Measurements from ENCODE around the gene GABRA6.

GABRA6 gene

DNA sequence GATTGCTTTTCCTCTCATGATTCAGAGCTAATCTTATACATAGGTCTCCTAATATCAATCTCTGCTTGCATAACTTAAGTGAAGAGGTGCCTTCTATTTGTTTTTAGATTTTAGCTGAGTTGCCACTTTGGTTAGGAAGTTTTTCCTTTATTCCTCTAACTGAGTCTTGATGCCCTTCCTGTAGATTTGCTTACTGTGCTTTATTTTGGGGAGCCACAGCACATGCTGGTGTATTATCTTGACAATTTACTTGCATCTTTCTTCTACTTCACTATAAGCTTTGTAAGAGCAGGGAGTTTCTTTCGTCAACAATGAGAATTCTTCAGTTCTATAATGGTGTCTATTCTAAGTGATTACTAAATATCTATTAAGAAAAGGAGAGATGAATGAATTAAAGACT is 54.9 kb downstream of the GABRA6 start:
- no peaks in the 10 kb centered on the region for H3K9me3 ChIP-seq (replicated peaks in 1 of 11)
- no peak for TF ChIP-seq Cebpa-rat (IDR thresholded peaks at IDR 0.05)
- H4K20me1 ChIP-seq: no peaks in the 10 kb centered on the region
- H3K9ac ChIP-seq: no peak overlapping the region
- peaks cover 0 to 4% (median 0%) of the 10 kb centered on the region in 10 experiments; a peak in 1 of 20 replicates for H3K4me1 ChIP-seq
- no peak overlapping the region for H3K4me2 ChIP-seq
- H3K27ac ChIP-seq: no peak overlapping the region
- no peaks in the 10 kb centered on the region for H3K36me3 ChIP-seq
- H3K4me3 ChIP-seq: no peak overlapping the region
- no peaks in the 10 kb centered on the region for H3K27me3 ChIP-seq

- no peaks in the 10 kb centered on the region for H3K9me3 ChIP-seq (replicated peaks in 1 of 11)
- H3K27ac ChIP-seq: no peak overlapping the region
- no peaks in the 10 kb centered on the region for H3K36me3 ChIP-seq
- H3K4me3 ChIP-seq: no peak overlapping the region
- H4K20me1 ChIP-seq: no peaks in the 10 kb centered on the region
- no peaks in the 10 kb centered on the region for H3K27me3 ChIP-seq
- H3K4me2 ChIP-seq: no peak overlapping the region
- H3K4me1 ChIP-seq: peaks cover 0 to 4% (median 0%) of the 10 kb centered on the region in 10 experiments; a peak in 1 of 20 replicates
- no peak for TF ChIP-seq Cebpa-rat (IDR thresholded peaks at IDR 0.05)
- no peak overlapping the region for H3K9ac ChIP-seq
These were observed 58.8 kb downstream of the GABRA6 start for GRCh38 chr5:161744276-161744675.

- H3K4me3 ChIP-seq: no peak overlapping the region
- peaks cover 0 to 4% (median 0%) of the 10 kb centered on the region in 10 experiments; a peak in 1 of 20 replicates for H3K4me1 ChIP-seq
- no peaks in the 10 kb centered on the region for H4K20me1 ChIP-seq
- H3K36me3 ChIP-seq: no peaks in the 10 kb centered on the region
- no peak for TF ChIP-seq Cebpa-rat (IDR thresholded peaks at IDR 0.05)
- no peaks in the 10 kb centered on the region for H3K9me3 ChIP-seq (replicated peaks in 1 of 11)
- no peaks in the 10 kb centered on the region for H3K27me3 ChIP-seq
- no peak overlapping the region for H3K4me2 ChIP-seq
- no peak overlapping the region for H3K9ac ChIP-seq
- H3K27ac ChIP-seq: no peak overlapping the region
These were observed 59.9 kb downstream of the GABRA6 start for GRCh38 chr5:161745392-161745791.

DNA sequence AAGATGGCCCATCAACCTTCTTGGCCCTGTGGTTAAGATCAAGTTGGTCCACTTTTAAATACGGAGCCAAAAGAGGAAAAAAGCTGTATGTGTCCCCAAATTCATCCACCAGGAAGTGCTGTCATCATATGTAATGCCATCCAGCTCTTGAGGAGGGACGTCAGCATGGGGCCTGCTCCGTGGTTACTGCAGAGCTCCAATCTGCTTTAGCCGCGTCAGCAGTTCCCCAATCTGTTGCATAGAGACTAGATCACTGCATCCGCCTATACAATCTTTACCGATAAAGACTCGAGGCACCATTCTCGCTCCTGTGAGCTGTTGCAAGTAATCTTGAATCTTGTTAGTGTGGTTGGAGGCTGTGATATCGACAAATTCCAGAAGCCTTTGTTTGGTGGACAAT is 65.7 kb downstream of the GABRA6 start:
- Histone ChIP-seq H3K4me2 (no peak overlapping the region), H3K4me3 (no peak overlapping the region), H4K20me1 (no peaks in the 10 kb centered on the region), H3K9me3 (replicated peaks in 1 of 11) (no peaks in the 10 kb centered on the region), H3K27ac (no peak overlapping the region), H3K36me3 (no peaks in the 10 kb centered on the region), H3K27me3 (no peaks in the 10 kb centered on the region), H3K4me1 (no peaks in the 10 kb centered on the region), H3K9ac (no peak overlapping the region)
- TF ChIP-seq Cebpa-rat (IDR thresholded peaks at IDR 0.05): no peak

Data from BLaER1 treated with 17β-estradiol and CSF1 and Interleukin-3, amounts not matched to agents 10 nM and 100 nM (cell line).